Smooth muscle cell (in vitro differentiated cells): ENCODE data around the gene MOB3A. TPM values are rescaled to one million over a fixed set of nuclear protein-coding genes. Genes with fewer than 3 reads are reported as not detected.

ENCODE experiments used
- DNase-seq: peaks from one replicate; lab custom pipeline; 2025; ENCODE audit not compliant: unreplicated experiment; lab: John Stamatoyannopoulos, UW
- H2AFZ ChIP-seq: fragments of 200-600 bp; sonication (generic); 2 replicates; pipeline ENCODE4 v1.6.0; 2016; ENCODE audit warnings: antibody characterized with exemption, low read depth, mild to moderate bottlenecking
- H3F3A ChIP-seq: fragments of 200-600 bp; sonication (generic); 2 replicates; pipeline ENCODE4 v1.6.0; 2017; ENCODE audit warnings: antibody characterized with exemption, low read depth
- H3K27ac ChIP-seq: fragments of 200-600 bp; sonication (generic); 2 replicates; pipeline ENCODE4 v1.5.1; 2016; ENCODE audit warnings: low read depth, mild to moderate bottlenecking
- H3K27me3 ChIP-seq: fragments of 200-600 bp; sonication (generic); 2 replicates; pipeline ENCODE4 v1.6.1; 2016; ENCODE audit warnings: low read depth, mild to moderate bottlenecking
- H3K36me3 ChIP-seq: fragments of 200-600 bp; sonication (generic); 2 replicates; pipeline ENCODE4 v1.5.1; 2016; ENCODE audit warnings: low read depth
- H3K4me1 ChIP-seq: fragments of 200-600 bp; sonication (generic); 2 replicates; pipeline ENCODE4 v1.5.1; 2016; ENCODE audit warnings: low read depth
- H3K4me2 ChIP-seq: fragments of 200-600 bp; sonication (generic); 2 replicates; pipeline ENCODE4 v1.6.0; 2016; ENCODE audit warnings: mild to moderate bottlenecking
- H3K4me3 ChIP-seq: fragments of 200-600 bp; sonication (generic); 2 replicates; pipeline ENCODE4 v1.5.1; 2016; ENCODE audit warnings: mild to moderate bottlenecking
- H3K79me2 ChIP-seq: fragments of 200-600 bp; sonication (generic); 2 replicates; pipeline ENCODE4 v1.6.0; 2016; ENCODE audit warnings: low read depth, mild to moderate bottlenecking
- H3K9ac ChIP-seq: fragments of 200-600 bp; sonication (generic); 2 replicates; pipeline ENCODE4 v1.6.0; 2016; ENCODE audit warnings: low read depth
- H3K9me3 ChIP-seq: fragments of 200-600 bp; sonication (generic); replicated peaks from 2 replicates; pipeline ENCODE4 v1.5.1; 2016; ENCODE audit warnings: low read depth
- H4K20me1 ChIP-seq: fragments of 200-600 bp; sonication (generic); 2 replicates; pipeline ENCODE4 v1.6.0; 2016; ENCODE audit warnings: low read depth
- WGBS: methylation state at CpG from one replicate; pipeline ENCODE4 v1.1.7; 2016; ENCODE audit warnings: low lambda C conversion rate; 5-methylcytosine and 5-hydroxymethylcytosine counted together
- polyA plus RNA-seq: library from polyadenylated mRNA; unstranded; fragments of >200 nt; fragmentation: Nextera tagmentation; extraction: Ambion mirVana; gene quantifications from 2 replicates; pipeline ENCODE4 v1.2.1, GENCODE V29; 2016
- total RNA-seq: library from RNA; depleted of rRNA; stranded (reverse); fragments of >200 nt; gene quantifications from 2 replicates; pipeline ENCODE4 v1.2.3, GENCODE V29; 2014
- TF ChIP-seq, protein P1 (sequence below): fragments of 200-600 bp; sonication (generic); IDR thresholded peaks from 2 replicates; pipeline ENCODE4 v1.5.1; 2017; ENCODE audit warnings: borderline replicate concordance, mild to moderate bottlenecking, antibody characterized with exemption; ENCODE audit not compliant: insufficient read depth, poor library complexity, severe bottlenecking

MOB3A gene
- total and polyA plus RNA-seq, 2 experiments from 2014 or later: 11.2 to 23.8 TPM

DNA sequence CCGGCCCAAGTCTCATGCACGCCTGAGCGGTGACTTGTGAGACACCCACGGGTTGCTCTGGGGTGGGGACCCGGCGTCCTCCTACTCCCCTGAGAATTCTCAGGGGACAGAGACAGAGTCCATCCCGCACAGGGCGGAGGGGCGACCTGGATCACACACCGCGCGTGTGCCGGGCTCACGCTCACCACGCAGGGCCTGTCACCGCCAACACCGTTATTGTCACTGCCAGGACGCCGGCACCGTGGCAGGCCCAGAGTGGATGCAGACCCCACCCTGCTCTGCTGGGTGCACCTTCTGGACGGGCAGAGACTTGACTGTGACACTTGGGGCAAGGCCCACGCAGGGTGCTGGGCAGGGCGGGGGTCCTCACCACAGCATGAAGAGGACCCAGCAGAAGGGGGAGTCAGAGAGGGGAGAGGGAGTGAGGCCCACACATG is 16.2 kb downstream of the MOB3A start:
- Histone ChIP-seq H3K79me2 (peaks cover 7% of the 10 kb centered on the region), H3F3A (no peaks in the 10 kb centered on the region), H3K4me3 (no peak overlapping the region), H3K27me3 (no peaks in the 10 kb centered on the region), H3K27ac (no peak overlapping the region), H3K9me3 (no peaks in the 10 kb centered on the region), H4K20me1 (peaks cover 35% of the 10 kb centered on the region), H2AFZ (no peak overlapping the region), H3K4me2 (no peak overlapping the region), H3K9ac (no peak overlapping the region), H3K4me1 (no peaks in the 10 kb centered on the region), H3K36me3 (no peaks in the 10 kb centered on the region)
- WGBS: 97% methylated on average over 23 of the region's 23 CpGs
- no peak for DNase-seq
- TF ChIP-seq, protein P1, sequence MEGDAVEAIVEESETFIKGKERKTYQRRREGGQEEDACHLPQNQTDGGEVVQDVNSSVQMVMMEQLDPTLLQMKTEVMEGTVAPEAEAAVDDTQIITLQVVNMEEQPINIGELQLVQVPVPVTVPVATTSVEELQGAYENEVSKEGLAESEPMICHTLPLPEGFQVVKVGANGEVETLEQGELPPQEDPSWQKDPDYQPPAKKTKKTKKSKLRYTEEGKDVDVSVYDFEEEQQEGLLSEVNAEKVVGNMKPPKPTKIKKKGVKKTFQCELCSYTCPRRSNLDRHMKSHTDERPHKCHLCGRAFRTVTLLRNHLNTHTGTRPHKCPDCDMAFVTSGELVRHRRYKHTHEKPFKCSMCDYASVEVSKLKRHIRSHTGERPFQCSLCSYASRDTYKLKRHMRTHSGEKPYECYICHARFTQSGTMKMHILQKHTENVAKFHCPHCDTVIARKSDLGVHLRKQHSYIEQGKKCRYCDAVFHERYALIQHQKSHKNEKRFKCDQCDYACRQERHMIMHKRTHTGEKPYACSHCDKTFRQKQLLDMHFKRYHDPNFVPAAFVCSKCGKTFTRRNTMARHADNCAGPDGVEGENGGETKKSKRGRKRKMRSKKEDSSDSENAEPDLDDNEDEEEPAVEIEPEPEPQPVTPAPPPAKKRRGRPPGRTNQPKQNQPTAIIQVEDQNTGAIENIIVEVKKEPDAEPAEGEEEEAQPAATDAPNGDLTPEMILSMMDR: no peak

DNA sequence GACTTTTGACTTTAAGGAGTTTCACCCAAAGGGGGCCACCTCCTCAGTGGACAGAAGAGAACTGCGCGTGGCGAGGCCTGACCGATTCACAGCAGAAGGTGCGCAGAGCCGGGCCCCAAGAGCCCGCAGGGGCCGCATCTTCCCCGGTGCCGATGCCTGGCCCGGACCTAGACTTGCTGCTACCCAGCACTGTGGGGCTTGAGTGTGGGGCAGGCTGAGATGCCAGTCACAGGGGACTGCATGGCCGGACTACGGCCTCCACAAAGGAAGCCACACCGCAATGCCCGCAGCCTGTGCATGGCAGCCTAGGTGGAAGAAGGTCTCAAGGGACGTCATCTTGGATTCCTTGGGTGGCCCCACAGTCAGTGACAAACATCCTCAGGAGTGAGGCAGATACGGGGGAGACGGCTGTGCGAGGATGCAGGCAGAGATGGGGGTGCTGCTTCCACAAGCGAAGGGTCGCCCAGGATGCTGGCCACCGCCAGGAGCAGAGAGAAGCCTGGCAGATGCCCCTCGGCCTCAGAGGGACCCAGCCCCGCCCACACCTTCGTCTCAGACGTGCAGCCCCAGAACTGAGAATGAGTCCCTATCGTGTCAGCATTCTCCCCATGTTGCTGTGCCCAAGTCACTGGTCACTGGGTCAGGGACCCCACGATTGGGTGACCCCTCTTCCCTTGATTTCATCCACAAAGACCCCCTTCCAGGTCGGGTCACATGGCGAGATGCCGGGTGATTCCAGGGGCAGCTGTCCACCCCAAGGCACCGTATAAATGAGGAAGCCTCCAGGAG is 16.9 kb downstream of the MOB3A start:
- 95% methylated on average over 32 of the region's 32 CpGs for WGBS
- no peak overlapping the region for H3K9ac ChIP-seq
- DNase-seq: no peak
- H3K9me3 ChIP-seq: no peaks in the 10 kb centered on the region
- no peak overlapping the region for H3K4me3 ChIP-seq
- H3K79me2 ChIP-seq: peaks cover 7% of the 10 kb centered on the region
- no peaks in the 10 kb centered on the region for H3K4me1 ChIP-seq
- H2AFZ ChIP-seq: no peak overlapping the region
- no peaks in the 10 kb centered on the region for H3F3A ChIP-seq
- H3K27me3 ChIP-seq: no peaks in the 10 kb centered on the region
- H3K4me2 ChIP-seq: no peak overlapping the region
- peaks cover 35% of the 10 kb centered on the region for H4K20me1 ChIP-seq
- no peaks in the 10 kb centered on the region for H3K36me3 ChIP-seq
- TF ChIP-seq, protein P1: no peak
- H3K27ac ChIP-seq: no peak overlapping the region

DNA sequence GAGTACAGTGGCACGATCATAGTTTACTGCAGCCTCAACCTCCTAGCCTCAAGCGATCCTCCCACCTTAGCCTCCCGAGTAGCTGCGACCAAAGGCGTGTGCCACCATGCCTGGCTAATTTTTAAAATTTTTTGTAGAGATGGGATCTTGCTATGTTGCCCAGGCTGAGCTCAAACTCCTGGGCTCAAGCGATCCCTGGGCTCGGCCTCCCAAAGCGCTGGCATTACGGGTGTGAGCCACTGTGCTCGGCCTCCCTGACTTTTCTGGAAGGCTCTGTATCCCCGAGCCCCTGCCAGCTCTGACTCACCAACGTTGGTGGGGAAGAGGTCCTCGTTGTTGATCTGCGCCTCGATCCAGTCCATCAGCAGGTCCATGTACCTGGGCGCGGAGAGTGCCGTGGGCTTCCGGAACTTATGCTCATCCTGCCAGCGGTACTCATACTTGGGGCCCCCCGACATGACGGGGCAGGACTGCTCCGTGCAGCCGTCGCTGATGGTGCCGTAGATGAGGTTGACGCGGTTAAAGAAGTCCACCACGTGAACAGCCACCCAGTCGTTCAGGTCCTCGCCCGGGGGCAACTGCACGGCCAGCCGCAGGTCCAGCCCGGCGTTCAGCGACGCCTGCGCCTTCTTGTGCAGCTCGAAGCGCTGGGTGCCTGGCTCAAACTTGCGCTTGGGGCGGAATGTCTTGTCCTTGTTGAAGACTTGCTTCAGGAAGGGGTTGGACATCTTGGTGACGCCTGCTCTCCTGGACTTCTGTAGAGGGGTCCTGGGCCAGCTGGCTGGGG is 18.1 kb downstream of the MOB3A start:
- Histone ChIP-seq H3K4me1 (no peaks in the 10 kb centered on the region), H3K9me3 (no peaks in the 10 kb centered on the region), H3K79me2 (peaks cover 7% of the 10 kb centered on the region), H2AFZ (no peak overlapping the region), H3F3A (no peaks in the 10 kb centered on the region), H4K20me1 (peaks cover 25% of the 10 kb centered on the region), H3K4me3 (no peak overlapping the region), H3K27me3 (no peaks in the 10 kb centered on the region), H3K27ac (no peak overlapping the region), H3K9ac (no peak overlapping the region), H3K4me2 (no peak overlapping the region), H3K36me3 (no peaks in the 10 kb centered on the region)
- WGBS: 97% methylated on average over 44 of the region's 44 CpGs
- TF ChIP-seq, protein P1: no peak
- DNase-seq: no peak
